SH-SY5Y (cell line): ENCODE results near the gene PTH2.

Source experiments
- GATA2 ChIP-seq: IDR thresholded peaks from 2 replicates; pipeline ENCODE4 v1.6.1; 2011; ENCODE audit warnings: mild to moderate bottlenecking, low read depth, low read length
- GATA3 ChIP-seq: IDR thresholded peaks from 2 replicates; pipeline ENCODE4 v1.6.1; 2011; ENCODE audit warnings: low read depth, mild to moderate bottlenecking, low read length, moderate library complexity

Gene PTH2

DNA sequence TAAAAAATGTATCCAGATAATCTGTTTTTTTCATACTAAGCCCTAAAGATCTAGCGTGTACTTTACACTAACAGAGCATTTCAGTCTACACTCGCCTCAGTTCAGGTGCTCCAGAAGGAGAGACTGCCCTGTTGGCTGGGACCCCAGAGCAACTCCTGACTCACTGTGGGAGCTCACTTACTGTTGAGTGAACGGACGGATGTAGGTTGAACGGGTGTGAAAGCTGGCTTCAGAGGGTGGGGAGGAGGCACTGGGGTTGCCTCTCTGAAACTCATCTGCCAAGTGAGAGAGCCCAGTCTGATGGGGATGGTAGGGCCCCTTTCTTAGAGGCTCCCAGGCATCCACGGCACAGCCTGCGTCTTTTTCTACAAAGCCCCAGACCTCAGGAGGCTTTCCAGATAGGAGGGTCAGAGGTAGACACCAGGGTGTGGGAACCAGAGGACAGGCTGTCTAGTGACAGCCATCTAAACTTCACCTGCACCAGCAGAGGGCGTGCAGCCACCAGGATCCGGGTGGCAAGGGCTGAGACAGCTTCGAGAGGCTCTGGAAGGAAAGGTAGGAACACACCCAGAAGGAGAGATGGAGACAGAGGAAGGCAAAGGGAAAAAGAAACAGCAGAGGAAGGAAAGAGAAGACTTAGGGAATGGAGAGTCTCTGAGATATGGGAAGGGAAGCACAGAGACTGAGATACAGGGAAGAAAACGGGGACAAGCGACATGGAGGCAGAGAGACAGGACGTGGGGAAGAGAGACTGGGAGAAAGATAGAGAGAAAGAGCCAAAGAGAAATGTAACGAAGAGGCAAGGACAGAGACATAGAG is 31.5 kb downstream of the PTH2 start:
- TF ChIP-seq GATA2 (no peak), GATA3 (no peak)

DNA sequence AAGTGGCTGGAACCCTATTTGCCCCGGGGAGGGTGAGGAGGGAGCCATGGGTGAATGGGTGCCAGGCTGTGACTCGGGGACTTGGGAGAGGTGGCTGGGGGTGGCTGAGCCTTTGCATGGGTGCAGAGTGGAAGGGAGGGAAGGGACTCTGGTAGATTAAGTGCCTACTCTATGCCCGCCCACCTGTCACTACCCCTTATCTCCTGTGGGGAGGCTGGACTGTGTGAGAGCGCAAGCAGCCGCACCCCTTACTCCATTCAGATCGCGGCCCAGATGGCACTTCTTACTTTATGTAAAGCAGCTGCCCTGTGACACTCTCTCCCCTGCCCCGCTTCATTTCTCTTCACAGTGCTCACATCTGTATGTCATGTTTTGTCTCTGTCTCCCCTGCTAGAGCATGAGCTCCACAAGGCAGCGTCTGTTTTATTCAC is 32.3 kb downstream of the PTH2 start:
- TF ChIP-seq GATA3, result no peak
- TF ChIP-seq GATA2, result no peak

DNA sequence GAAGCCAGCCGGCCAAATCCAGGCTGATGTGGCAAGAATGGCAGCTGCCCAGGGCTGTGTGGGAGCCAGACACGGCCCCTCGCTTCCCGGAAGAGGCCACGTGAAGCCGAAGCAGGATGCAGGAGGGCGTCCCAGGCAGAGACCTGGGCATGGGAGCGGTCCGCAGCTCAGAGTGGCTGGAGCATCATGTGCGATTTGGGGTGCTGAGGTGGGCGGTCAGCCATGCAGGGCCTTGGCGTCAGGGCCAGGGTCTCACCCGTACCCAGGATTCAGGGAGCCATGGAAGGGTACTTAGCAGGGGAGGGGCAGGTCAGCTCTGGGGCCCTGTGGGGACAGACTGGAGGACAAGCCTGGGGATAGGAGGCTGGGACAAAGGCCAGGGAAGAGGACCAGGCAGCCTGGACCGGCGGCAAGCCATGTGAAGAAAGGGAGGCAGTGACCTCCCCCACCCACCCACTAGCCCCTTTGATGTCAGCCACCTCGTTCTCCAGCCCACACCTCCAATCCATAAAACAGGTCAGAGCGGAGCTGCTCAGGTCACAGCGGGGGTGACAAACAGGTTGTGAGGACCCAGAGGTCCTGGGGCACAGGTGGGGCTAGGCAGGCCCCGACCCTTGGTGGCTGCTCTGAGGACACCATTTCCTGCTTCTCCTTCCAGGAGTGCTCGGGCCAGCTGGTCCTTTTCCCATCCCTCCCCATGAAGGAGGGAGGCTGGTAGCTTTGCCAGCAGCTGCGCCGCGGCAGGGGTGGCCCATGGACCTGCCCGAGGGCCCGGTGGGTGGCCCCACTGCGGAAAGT is 32.9 kb downstream of the PTH2 start:
- TF ChIP-seq GATA3, result no peak
- TF ChIP-seq GATA2, result no peak

DNA sequence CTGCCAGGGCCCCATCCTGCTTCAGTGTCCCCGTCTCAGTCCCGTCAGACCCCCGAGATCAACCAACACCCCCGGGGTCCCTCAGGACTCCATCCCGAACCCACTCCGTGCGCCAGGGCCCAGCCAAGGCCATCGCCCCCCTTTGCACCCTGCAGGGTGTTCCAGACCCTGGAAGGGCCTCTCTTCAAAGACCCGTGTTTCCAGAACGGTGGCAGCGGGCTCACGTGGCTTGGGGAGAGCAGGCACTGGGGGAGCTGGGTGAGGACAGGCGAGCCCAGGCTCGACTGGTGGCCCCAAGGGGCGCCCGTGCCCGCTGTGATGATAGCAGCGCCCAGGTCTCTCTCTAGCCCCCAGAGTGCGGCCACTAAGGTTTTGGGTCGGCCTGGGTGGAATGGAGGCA is 33.8 kb downstream of the PTH2 start:
- no peak for TF ChIP-seq GATA3
- no peak for TF ChIP-seq GATA2

DNA sequence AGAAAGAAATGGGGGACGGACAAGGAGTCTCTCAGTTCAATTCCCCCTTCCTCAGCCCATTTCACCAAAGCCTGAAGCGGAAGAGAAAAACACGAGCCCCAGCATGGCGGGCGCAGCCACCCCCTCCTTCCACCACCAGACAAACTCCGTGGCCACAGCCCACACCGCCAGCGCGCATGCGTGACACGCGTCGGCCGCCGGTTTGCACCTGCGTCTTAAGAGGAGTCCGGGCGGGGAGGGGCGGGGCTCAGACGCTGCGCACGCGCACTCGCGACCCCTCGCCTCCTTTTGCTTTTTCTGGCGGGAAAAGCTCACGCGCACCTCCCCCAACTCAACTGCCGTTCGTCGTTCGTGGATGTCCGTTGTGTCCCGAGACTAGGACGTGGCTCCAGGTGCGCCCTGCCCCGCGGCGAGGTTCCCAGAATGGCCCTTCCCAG is 35.3 kb downstream of the PTH2 start, which contains the start of gene KASH5:
TSS of gene KASH5 (plus strand) at position 314 of the 437 bp plus-strand sequence. CDS start 2,635 bp downstream, outside the sequence.
- TF ChIP-seq GATA3, result no peak
- no peak for TF ChIP-seq GATA2

DNA sequence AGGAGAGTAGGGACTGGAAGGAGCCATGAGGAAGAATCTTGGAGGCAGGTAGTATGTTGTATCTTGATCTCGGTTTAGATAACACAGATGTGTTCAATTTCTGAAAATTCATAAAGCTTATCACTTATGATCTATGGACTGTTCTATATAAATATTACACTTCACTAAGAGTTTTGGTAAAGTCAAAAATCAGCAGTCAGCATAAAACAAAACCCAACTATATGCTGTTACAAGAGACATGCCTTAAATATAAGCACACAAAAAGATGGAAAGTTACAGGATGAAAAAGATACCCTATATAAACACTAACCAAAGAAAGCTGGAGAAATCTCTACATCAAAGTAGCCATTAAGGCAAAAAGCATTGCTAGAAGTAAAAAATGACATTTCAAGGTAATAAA is 39.6 kb downstream of the PTH2 start:
- TF ChIP-seq GATA2 (no peak), GATA3 (no peak)

DNA sequence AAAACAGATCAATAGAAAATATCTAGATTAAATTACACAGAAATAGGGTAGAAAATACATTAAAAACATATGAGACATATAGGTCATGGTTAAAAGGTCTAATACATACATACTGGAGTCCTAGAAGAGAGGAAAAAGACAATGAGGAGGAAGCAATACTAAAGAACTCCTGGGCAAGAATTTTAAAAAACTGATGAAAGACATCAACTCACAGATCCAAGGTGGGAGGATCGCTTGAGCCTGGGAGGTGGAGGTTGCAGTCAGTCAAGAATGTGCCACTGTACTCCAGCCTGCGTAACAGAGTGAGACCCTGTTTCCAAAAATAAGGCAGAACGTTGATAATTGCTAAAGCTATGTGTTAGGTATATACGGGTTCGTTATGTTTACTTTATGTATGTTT is 40.6 kb downstream of the PTH2 start:
- TF ChIP-seq GATA3 (no peak), GATA2 (no peak)

DNA sequence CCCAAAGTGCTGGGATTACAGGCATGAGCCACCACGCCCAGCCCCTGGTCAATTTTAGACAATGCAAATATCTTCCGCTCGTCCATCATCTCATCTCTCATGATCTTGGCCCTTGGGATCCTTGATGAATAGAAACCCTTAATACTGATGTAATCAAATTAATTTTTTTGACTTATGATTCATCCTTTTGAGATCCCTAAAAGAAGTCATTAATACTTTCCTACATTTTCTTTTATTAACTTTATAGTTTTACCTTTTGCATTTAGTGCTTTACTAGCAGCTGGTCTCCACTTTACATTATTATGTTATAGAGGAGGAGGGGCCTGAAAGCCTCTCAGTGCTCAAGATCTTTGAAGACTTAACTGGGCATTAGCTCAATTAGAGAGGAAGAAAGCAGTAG is 42.9 kb downstream of the PTH2 start:
- TF ChIP-seq GATA2 (no peak), GATA3 (no peak)

DNA sequence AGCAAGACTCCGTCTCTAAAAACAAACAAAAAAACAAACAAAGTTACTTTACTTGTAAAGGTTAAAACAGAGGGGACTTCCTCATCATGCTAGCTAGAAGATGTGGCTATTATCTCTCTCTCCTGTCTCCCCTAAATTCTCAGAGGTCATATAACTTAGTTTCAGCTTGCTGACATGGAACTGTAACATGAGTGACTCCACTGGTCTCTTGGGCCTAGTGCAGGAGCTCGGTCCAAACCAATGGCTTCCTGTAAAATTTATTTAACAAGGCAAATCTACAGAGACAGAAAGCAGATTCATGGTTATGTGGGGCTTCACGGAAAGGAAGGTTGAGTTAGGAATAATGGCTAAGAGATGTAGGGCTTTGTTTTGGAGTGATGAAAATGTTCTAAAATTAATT is 44.7 kb downstream of the PTH2 start:
- TF ChIP-seq GATA3 (no peak), GATA2 (no peak)

DNA sequence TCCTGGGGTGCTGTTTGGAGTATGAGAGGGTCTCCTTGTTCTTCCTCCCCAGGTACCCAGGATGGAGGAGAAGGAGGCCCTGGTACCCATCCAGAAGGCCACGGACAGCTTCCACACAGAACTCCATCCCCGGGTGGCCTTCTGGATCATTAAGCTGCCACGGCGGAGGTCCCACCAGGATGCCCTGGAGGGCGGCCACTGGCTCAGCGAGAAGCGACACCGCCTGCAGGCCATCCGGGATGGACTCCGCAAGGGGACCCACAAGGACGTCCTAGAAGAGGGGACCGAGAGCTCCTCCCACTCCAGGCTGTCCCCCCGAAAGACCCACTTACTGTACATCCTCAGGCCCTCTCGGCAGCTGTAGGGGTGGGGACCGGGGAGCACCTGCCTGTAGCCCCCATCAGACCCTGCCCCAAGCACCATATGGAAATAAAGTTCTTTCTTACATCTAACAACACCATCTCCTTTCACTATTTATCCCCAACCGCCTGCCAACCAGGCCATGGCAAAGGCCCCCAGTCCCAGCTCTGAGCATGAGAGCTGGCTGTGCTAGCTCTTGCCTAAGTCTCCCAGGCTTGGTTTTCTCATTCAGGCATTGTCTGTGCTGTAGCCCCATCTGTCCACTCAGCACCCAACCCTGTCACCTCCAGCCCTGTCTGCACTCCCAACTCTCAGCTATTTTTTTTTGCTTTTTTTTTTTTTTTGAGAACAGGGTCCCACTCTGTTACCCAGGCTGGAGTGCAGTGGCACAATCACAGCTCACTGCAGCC is 48.4 kb downstream of the PTH2 start:
- TF ChIP-seq GATA2 (no peak), GATA3 (no peak)
